Nephron progenitor cell (in vitro differentiated cells): ENCODE results near the gene DNAH10.

Experiments used
- DNase-seq: peaks from one replicate; pipeline ENCODE4 v3.0.0; 2021
- H3K27ac Mint-ChIP-seq: 2 replicates; pipeline ENCODE4 v1.8.0; 2021; ENCODE audit warnings: mild to moderate bottlenecking, moderate library complexity, mixed read lengths
- H3K27me3 Mint-ChIP-seq: 2 replicates; pipeline ENCODE4 v1.8.0; 2021; ENCODE audit warnings: mild to moderate bottlenecking, low read depth, mixed read lengths; ENCODE audit not compliant: poor library complexity
- H3K36me3 Mint-ChIP-seq: 2 replicates; pipeline ENCODE4 v1.8.0; 2021; ENCODE audit warnings: low read depth, mixed read lengths
- H3K4me1 Mint-ChIP-seq: 2 replicates; pipeline ENCODE4 v1.8.0; 2021; ENCODE audit warnings: mixed read lengths
- H3K4me3 Mint-ChIP-seq: 2 replicates; pipeline ENCODE4 v1.8.0; 2021; ENCODE audit warnings: mild to moderate bottlenecking, moderate library complexity, mixed read lengths
- H3K9me3 Mint-ChIP-seq: 2 replicates; pipeline ENCODE4 v1.8.0; 2021; ENCODE audit warnings: mild to moderate bottlenecking, moderate library complexity, mixed read lengths
- TF ChIP-seq, protein P1 (sequence below): fragments of 200-600 bp; sonication (generic); IDR thresholded peaks from 2 replicates; pipeline ENCODE4 v1.5.0; 2021; ENCODE audit warnings: antibody characterized with exemption

Gene DNAH10

DNA sequence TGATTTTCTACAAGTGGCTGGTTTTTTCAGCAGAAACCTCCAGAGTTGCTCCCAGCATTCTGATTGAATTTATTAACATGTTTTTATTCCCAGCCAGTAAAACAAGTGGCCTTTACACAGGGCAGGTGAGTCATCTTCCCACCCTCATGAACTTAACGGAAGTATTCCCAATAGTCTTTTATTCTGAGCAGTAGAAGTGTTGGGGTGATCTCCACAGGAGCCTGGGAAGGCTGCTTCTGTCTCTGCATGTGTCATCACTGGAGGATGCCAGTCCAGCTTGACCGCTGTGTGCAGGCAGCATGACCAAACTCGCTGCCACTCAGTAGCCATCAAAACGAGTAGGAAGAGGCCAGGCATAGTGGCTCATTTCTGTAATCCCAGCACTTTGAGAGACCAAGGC is 13.4 kb upstream of the DNAH10 start:
- Mint-ChIP-seq H3K36me3 (peaks cover 54% of the 10 kb centered on the region), H3K27me3 (no peaks in the 10 kb centered on the region), H3K4me3 (no peak overlapping the region), H3K27ac (no peak overlapping the region), H3K9me3 (no peaks in the 10 kb centered on the region), H3K4me1 (no peaks in the 10 kb centered on the region)
- DNase-seq, result no peak
- TF ChIP-seq, protein P1, sequence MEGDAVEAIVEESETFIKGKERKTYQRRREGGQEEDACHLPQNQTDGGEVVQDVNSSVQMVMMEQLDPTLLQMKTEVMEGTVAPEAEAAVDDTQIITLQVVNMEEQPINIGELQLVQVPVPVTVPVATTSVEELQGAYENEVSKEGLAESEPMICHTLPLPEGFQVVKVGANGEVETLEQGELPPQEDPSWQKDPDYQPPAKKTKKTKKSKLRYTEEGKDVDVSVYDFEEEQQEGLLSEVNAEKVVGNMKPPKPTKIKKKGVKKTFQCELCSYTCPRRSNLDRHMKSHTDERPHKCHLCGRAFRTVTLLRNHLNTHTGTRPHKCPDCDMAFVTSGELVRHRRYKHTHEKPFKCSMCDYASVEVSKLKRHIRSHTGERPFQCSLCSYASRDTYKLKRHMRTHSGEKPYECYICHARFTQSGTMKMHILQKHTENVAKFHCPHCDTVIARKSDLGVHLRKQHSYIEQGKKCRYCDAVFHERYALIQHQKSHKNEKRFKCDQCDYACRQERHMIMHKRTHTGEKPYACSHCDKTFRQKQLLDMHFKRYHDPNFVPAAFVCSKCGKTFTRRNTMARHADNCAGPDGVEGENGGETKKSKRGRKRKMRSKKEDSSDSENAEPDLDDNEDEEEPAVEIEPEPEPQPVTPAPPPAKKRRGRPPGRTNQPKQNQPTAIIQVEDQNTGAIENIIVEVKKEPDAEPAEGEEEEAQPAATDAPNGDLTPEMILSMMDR, result no peak

DNA sequence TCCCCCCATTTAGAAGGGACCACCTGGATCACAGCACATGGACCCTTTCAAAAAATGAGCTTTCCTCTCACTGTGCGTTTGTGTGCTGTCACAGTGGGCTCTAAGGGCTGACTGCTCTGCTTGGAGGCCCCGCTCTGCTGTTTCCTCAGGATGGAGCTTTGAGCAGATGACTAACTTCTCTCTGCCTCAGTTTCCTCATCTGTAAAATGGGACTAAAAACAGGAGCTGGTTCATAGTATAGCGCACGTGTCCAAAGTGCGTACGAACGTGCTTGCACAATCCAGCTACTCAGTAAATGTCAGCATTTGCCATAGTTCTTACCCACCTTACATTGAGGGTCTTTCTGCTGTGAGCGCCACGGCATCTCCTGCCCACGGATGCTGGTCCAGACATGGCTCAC is 12.7 kb upstream of the DNAH10 start:
- no peak overlapping the region for H3K4me3 Mint-ChIP-seq
- no peaks in the 10 kb centered on the region for H3K9me3 Mint-ChIP-seq
- no peak overlapping the region for H3K27ac Mint-ChIP-seq
- H3K36me3 Mint-ChIP-seq, result peaks cover 52% of the 10 kb centered on the region
- no peaks in the 10 kb centered on the region for H3K4me1 Mint-ChIP-seq
- H3K27me3 Mint-ChIP-seq, result no peaks in the 10 kb centered on the region
- TF ChIP-seq, protein P1, result no peak
- no peak for DNase-seq

DNA sequence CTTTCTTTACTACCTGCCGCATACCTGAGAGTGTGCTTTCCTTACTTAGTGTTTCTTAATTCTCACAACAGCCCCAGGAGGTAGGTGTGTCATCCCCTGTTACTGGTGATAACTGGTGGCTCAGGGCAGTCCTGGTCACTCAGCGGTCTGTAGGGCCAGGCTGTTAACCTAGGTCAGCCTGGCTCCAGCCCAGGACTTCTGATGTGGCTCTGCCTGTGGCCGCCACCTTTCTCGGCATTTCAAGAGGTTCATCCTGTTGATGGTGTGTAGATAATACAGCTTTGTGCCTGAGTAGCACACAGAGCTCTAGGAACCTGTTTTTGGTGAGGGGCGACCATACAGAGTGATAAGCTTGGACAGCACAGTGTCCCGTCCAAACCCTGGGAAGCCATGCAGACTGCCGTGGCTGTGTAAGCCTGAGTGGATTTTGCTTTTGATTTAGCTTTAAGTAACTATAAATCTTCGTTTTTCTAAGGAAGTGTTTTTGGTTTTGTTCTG is 11.9 kb upstream of the DNAH10 start:
- Mint-ChIP-seq H3K4me3 (no peak overlapping the region), H3K27me3 (no peaks in the 10 kb centered on the region), H3K9me3 (no peaks in the 10 kb centered on the region), H3K4me1 (no peaks in the 10 kb centered on the region), H3K36me3 (peaks cover 52% of the 10 kb centered on the region), H3K27ac (no peak overlapping the region)
- TF ChIP-seq, protein P1, result no peak
- no peak for DNase-seq

DNA sequence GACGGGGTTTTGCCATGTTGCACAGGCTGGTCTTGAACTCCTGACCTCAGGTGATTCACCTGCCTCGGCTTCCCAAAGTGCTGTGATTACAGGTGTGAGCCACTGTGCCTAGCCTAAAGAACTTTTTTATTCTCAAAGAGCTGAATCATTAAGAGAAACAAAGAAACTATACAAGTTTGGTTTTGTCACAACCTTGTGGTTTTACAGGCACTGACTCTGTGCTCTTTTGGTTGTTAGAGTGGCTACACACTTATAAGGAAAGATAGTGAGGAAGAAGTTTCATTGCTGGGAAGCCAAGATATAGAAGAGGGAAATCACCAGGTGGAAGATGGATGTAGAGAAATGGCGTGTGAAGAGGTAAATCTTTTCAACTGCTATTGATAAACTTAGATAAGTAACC is 10.1 kb upstream of the DNAH10 start:
- Mint-ChIP-seq H3K27ac (no peak overlapping the region), H3K27me3 (no peaks in the 10 kb centered on the region), H3K4me1 (no peaks in the 10 kb centered on the region), H3K4me3 (no peak overlapping the region), H3K9me3 (no peaks in the 10 kb centered on the region), H3K36me3 (peaks cover 48% of the 10 kb centered on the region)
- TF ChIP-seq, protein P1, result no peak
- no peak for DNase-seq

DNA sequence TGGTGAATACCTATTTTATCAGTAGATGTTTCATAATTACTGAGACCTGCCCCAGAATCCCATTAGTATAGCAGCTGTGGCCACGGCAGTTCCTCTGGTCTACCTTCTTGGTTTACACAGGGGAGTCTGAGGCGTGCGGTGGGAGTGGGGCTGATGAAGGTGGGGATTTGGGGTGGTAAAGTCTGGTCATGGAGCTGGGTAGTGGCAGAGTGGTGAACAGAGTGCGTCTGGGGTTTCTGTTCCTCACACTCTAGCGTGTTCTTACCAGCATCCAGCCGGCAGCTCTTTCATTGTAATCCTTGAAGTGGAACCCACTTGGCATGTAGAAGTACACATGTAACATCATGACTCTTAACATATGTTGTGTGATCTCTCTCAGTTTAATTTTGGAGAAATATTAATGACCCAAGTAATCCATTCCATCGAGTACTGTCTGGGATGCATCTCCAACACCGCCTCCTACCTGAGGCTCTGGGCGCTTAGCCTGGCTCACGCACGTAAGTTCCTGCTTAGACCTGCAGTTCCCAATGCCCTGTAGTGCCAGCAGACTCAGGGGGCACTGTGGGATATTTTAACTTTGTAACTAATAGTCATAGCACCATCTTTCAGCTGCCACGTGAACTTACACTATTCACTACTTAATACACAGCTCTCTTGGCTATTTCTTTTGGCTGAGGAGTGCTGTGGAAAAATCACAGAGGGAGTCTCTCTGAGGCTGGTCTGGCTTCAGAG is 7.9 kb upstream of the DNAH10 start:
- no peak for DNase-seq
- H3K27ac Mint-ChIP-seq, result no peak overlapping the region
- H3K27me3 Mint-ChIP-seq, result no peaks in the 10 kb centered on the region
- peaks cover 45% of the 10 kb centered on the region for H3K36me3 Mint-ChIP-seq
- TF ChIP-seq, protein P1, result no peak
- H3K4me3 Mint-ChIP-seq, result no peak overlapping the region
- peaks cover 4% of the 10 kb centered on the region for H3K4me1 Mint-ChIP-seq
- H3K9me3 Mint-ChIP-seq, result no peaks in the 10 kb centered on the region

- Mint-ChIP-seq H3K27ac (no peak overlapping the region), H3K9me3 (no peaks in the 10 kb centered on the region), H3K27me3 (peaks cover 14% of the 10 kb centered on the region), H3K4me3 (no peak overlapping the region), H3K36me3 (peaks cover 42% of the 10 kb centered on the region), H3K4me1 (peaks cover 16% of the 10 kb centered on the region)
- DNase-seq, result no peak
- TF ChIP-seq, protein P1, result no peak
Observed at GRCh38 chr12:123757561-123757960, 4.5 kb upstream of the DNAH10 start.
